ENCODE measurements around the gene HNRNPA3.
A peak's percentile ranks its signal among the peaks of the same experiment; 100 is the strongest.
"Not testable (repeated sequence)": the region's sequence is repeated elsewhere in the genome, so short reads cannot be mapped to it uniquely, and the experiment has no call there.

HNRNPA3 gene

GRCh38 chr2:177188482-177189469 lies 23.8 kb upstream of the HNRNPA3 start:
- no peak for DNase-seq (ENCODE audit: low read depth)

- no peak for DNase-seq (ENCODE audit: low read depth)
Observed at GRCh38 chr2:177190941-177191340, 21.7 kb upstream of the HNRNPA3 start.

GRCh38 chr2:177192788-177193187 lies 19.8 kb upstream of the HNRNPA3 start:
- DNase-seq (ENCODE audit: low read depth), result no peak

- DNase-seq (ENCODE audit: low read depth), result no peak
Observed at GRCh38 chr2:177193240-177193639, 19.4 kb upstream of the HNRNPA3 start.

GRCh38 chr2:177195194-177195593 lies 17.4 kb upstream of the HNRNPA3 start:
- no peak for DNase-seq (ENCODE audit: low read depth)

- DNase-seq (ENCODE audit: low read depth), result not testable (repeated sequence)
Observed at GRCh38 chr2:177200419-177200818, 12.2 kb upstream of the HNRNPA3 start.

GRCh38 chr2:177201919-177202346 lies 10.7 kb upstream of the HNRNPA3 start:
- DNase-seq (ENCODE audit: low read depth), result no peak

- no peak for DNase-seq (ENCODE audit: low read depth)
Observed at GRCh38 chr2:177204417-177204816, 8.2 kb upstream of the HNRNPA3 start.

- DNase-seq (ENCODE audit: low read depth), result no peak
Observed at GRCh38 chr2:177207101-177207500, 5.5 kb upstream of the HNRNPA3 start.

GRCh38 chr2:177211169-177211568 lies 1.4 kb upstream of the HNRNPA3 start:
- no peak for DNase-seq (ENCODE audit: low read depth)

GRCh38 chr2:177211576-177212105 lies 953 bp upstream of the HNRNPA3 start:
- no peak for DNase-seq (ENCODE audit: low read depth)

- DNase-seq (ENCODE audit: low read depth), result peak; percentile 83
Observed at GRCh38 chr2:177212891-177213856, 580 bp downstream of the HNRNPA3 start.

GRCh38 chr2:177217247-177217843 lies 4.8 kb downstream of the HNRNPA3 start:
- DNase-seq (ENCODE audit: low read depth), result no peak

GRCh38 chr2:177219787-177220186 lies 7.2 kb downstream of the HNRNPA3 start:
- DNase-seq (ENCODE audit: low read depth), result not testable (repeated sequence)

GRCh38 chr2:177221534-177221933 lies 8.9 kb downstream of the HNRNPA3 start:
- no peak for DNase-seq (ENCODE audit: low read depth)

- DNase-seq (ENCODE audit: low read depth), result no peak
Observed at GRCh38 chr2:177221970-177222369, 9.4 kb downstream of the HNRNPA3 start.

- DNase-seq (ENCODE audit: low read depth), result not testable (repeated sequence)
Observed at GRCh38 chr2:177223436-177223835, 10.8 kb downstream of the HNRNPA3 start.

GRCh38 chr2:177225965-177226360 lies 13.4 kb downstream of the HNRNPA3 start:
- no peak for DNase-seq (ENCODE audit: low read depth)

- DNase-seq (ENCODE audit: low read depth), result no peak
Observed at GRCh38 chr2:177229442-177230242, 17.0 kb downstream of the HNRNPA3 start.

- no peak for DNase-seq (ENCODE audit: low read depth)
Observed at GRCh38 chr2:177231270-177231669, 18.7 kb downstream of the HNRNPA3 start.

Measured in activated T-helper 1 cell treated with Interleukin-2 at 50 U/mL for 16 hours (primary cell).